ENCODE results near the gene BSPH1. TPM values are rescaled to one million over a fixed set of nuclear protein-coding genes. Genes with fewer than 3 reads are reported as not detected.

BSPH1 gene
- total and polyA plus RNA-seq, 2 donors (not counting 1 experiment from before 2014, with no cell fraction given), result not detected

DNA sequence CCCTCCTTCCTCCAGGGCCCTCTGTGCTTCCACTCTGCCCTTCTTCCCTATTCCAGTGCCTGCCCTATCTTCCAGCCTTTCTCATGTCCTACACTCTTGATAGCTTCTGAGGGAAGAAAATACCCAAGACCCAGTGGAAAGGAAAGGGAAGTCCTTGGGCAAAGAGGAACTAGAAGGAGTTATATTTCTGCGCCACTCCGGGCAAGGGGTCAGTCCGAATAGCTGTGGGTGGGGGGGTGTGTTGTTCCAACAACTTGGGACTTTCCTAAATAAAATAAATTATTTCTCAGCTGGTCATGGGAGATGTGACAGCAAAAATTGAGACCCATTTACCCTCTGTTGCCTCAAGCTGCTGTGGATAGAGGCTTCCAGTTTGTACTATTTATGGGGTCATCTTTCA lies 28.7 kb upstream of the BSPH1 start:
- H3K27me3 Mint-ChIP-seq, result peaks cover 17% of the 10 kb centered on the region
- Histone ChIP-seq H3K4me3 (ENCODE audit: control extremely low read depth in 1 of 5, extremely low read depth in 1 of 5, insufficient read depth in 1 of 5, low read depth in 2 of 5, low read length in 4 of 5) (no peak overlapping the region), H3K27me3 (replicated peaks in 1 of 4; ENCODE audit: control extremely low read depth in 1 of 4, control insufficient read depth in 3 of 4, insufficient read depth in 4 of 4, low read length in 3 of 4) (peaks cover 0 to 4% (median 0%) of the 10 kb centered on the region in 4 experiments), H3K27ac (ENCODE audit: low read length in 2 of 2) (no peak overlapping the region), H3K4me1 (ENCODE audit: control insufficient read depth in 2 of 2, insufficient read depth in 2 of 2, low read length in 2 of 2) (no peaks in the 10 kb centered on the region), H3K9ac (ENCODE audit: low read length) (no peak overlapping the region), H4K20me1 (ENCODE audit: control insufficient read depth, insufficient read depth, low read length, poor library complexity, severe bottlenecking) (no peaks in the 10 kb centered on the region), H3K36me3 (replicated peaks in 1 of 2; ENCODE audit: control extremely low read depth in 1 of 2, control insufficient read depth in 1 of 2, extremely low read depth in 1 of 2, insufficient read depth in 2 of 2, low read length in 1 of 2) (no peaks in the 10 kb centered on the region), H3K9me3 (ENCODE audit: control extremely low read depth in 1 of 3, control insufficient read depth in 2 of 3, insufficient read depth in 1 of 3, low read length in 2 of 3) (no peaks in the 10 kb centered on the region), H3K79me2 (ENCODE audit: control insufficient read depth, insufficient read depth, low read length) (no peaks in the 10 kb centered on the region), H2AFZ (ENCODE audit: insufficient read depth, low read depth, low read length, poor library complexity, severe bottlenecking) (no peak overlapping the region), H3K4me2 (replicated peaks; ENCODE audit: low read depth, low read length, poor library complexity, severe bottlenecking) (no peak overlapping the region)
- CTCF ChIA-PET, result no interaction called here
- DNase-seq, result no peak
- no peak overlapping the region for H3K4me3 Mint-ChIP-seq
- POLR2A ChIA-PET, result no interaction called here
- no peaks in the 10 kb centered on the region for H3K4me1 Mint-ChIP-seq
- intact Hi-C loops (cut with micrococcal nuclease), result no loop called here
- WGBS (ENCODE audit: insufficient coverage), result no CpG with 5 or more reads among the region's 3 CpGs
- TF ChIP-seq EZH2 (IDR thresholded peaks at IDR 0.05; ENCODE audit: borderline replicate concordance, insufficient read depth, low read depth, low read length, poor library complexity, severe bottlenecking), result no peak
- TF ChIP-seq, protein P1, sequence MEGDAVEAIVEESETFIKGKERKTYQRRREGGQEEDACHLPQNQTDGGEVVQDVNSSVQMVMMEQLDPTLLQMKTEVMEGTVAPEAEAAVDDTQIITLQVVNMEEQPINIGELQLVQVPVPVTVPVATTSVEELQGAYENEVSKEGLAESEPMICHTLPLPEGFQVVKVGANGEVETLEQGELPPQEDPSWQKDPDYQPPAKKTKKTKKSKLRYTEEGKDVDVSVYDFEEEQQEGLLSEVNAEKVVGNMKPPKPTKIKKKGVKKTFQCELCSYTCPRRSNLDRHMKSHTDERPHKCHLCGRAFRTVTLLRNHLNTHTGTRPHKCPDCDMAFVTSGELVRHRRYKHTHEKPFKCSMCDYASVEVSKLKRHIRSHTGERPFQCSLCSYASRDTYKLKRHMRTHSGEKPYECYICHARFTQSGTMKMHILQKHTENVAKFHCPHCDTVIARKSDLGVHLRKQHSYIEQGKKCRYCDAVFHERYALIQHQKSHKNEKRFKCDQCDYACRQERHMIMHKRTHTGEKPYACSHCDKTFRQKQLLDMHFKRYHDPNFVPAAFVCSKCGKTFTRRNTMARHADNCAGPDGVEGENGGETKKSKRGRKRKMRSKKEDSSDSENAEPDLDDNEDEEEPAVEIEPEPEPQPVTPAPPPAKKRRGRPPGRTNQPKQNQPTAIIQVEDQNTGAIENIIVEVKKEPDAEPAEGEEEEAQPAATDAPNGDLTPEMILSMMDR (IDR thresholded peaks at IDR 0.05), result no peak
- ATAC-seq (ENCODE audit: low read depth), result no peak
- no peak overlapping the region for H3K27ac Mint-ChIP-seq
- no peaks in the 10 kb centered on the region for H3K9me3 Mint-ChIP-seq (ENCODE audit: insufficient read depth)

DNA sequence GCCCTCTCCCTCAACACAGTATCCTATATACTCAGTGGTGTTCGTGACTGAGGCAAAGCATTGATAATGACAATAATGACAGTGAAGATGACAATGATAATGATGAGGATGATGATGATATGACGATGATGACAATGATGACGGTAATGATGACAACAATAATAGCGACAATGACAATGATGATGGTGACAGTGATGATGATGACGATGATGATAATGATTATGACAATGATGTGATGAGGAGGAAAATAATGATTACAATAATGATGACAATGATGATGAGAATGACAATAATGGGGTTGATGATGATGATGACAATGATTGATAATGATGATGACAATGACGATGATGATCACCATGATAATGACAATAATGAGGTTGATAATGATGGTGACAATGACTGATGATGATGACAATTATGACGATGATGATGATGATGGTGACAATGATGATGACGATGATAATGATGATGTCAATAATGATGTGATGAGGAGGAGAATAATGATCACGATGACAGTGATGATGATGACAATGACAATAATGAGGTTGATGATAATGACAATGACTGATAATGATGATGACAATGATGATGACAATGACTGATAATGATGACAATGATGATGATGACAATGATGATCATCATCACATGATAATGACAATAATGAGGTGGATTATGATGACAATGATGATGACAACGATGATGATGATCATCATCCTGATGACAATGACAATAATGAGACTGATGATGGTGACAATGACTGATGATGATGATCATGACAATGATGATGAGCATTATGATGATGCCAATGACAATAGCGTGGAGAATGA lies 19.2 kb upstream of the BSPH1 start:
- H3K27me3 ChIP-seq (replicated peaks in 1 of 4; ENCODE audit: control extremely low read depth in 1 of 4, control insufficient read depth in 3 of 4, insufficient read depth in 4 of 4, low read length in 3 of 4), result peaks cover 0 to 7% (median 4%) of the 10 kb centered on the region in 4 experiments
- H3K9ac ChIP-seq (ENCODE audit: low read length), result no peak overlapping the region
- H3K9me3 Mint-ChIP-seq (ENCODE audit: insufficient read depth), result no peaks in the 10 kb centered on the region
- H3K4me3 ChIP-seq (ENCODE audit: control extremely low read depth in 1 of 5, extremely low read depth in 1 of 5, insufficient read depth in 1 of 5, low read depth in 2 of 5, low read length in 4 of 5), result no peak overlapping the region
- H3K79me2 ChIP-seq (ENCODE audit: control insufficient read depth, insufficient read depth, low read length), result no peaks in the 10 kb centered on the region
- ChIA-PET CTCF (no interaction called here), POLR2A (no interaction called here)
- no peak overlapping the region for H2AFZ ChIP-seq (ENCODE audit: insufficient read depth, low read depth, low read length, poor library complexity, severe bottlenecking)
- H3K4me1 Mint-ChIP-seq, result no peaks in the 10 kb centered on the region
- no peak overlapping the region for H3K27ac ChIP-seq (ENCODE audit: low read length in 2 of 2)
- no peak for DNase-seq
- WGBS (ENCODE audit: insufficient coverage), result 94% methylated on average over 9 of the region's 11 CpGs
- H3K27me3 Mint-ChIP-seq, result peaks cover 15% of the 10 kb centered on the region
- no peak overlapping the region for H3K27ac Mint-ChIP-seq
- intact Hi-C loops (cut with micrococcal nuclease), result no loop called here
- no peak for ATAC-seq (ENCODE audit: low read depth)
- no peak overlapping the region for H3K4me2 ChIP-seq (replicated peaks; ENCODE audit: low read depth, low read length, poor library complexity, severe bottlenecking)
- H3K9me3 ChIP-seq (ENCODE audit: control extremely low read depth in 1 of 3, control insufficient read depth in 2 of 3, insufficient read depth in 1 of 3, low read length in 2 of 3), result no peaks in the 10 kb centered on the region
- no peak overlapping the region for H3K4me3 Mint-ChIP-seq
- no peaks in the 10 kb centered on the region for H4K20me1 ChIP-seq (ENCODE audit: control insufficient read depth, insufficient read depth, low read length, poor library complexity, severe bottlenecking)
- TF ChIP-seq, protein P1 (IDR thresholded peaks at IDR 0.05), result no peak
- TF ChIP-seq EZH2 (IDR thresholded peaks at IDR 0.05; ENCODE audit: borderline replicate concordance, insufficient read depth, low read depth, low read length, poor library complexity, severe bottlenecking), result no peak
- H3K4me1 ChIP-seq (ENCODE audit: control insufficient read depth in 2 of 2, insufficient read depth in 2 of 2, low read length in 2 of 2), result no peaks in the 10 kb centered on the region
- no peaks in the 10 kb centered on the region for H3K36me3 ChIP-seq (replicated peaks in 1 of 2; ENCODE audit: control extremely low read depth in 1 of 2, control insufficient read depth in 1 of 2, extremely low read depth in 1 of 2, insufficient read depth in 2 of 2, low read length in 1 of 2)

Measured in B cell (primary cell).